DOHH2 (cell line): ENCODE measurements around the gene ZNF264.

Experiments used
- H3F3A ChIP-seq: fragments of 200-600 bp; sonication (generic), shearing (Covaris generic); 2 replicates; pipeline ENCODE4 v1.6.0; 2016; ENCODE audit warnings: antibody characterized with exemption, mild to moderate bottlenecking; ENCODE audit not compliant: control insufficient read depth, insufficient read depth
- H3K27ac ChIP-seq: fragments of 200-600 bp; sonication (generic); 2 replicates; pipeline ENCODE4 v1.5.1; 2014; ENCODE audit warnings: low read depth, mild to moderate bottlenecking, low read length, moderate library complexity
- H3K27me3 ChIP-seq: fragments of 200-600 bp; sonication (generic); 2 replicates; pipeline ENCODE4 v1.6.1; 2014; ENCODE audit warnings: mild to moderate bottlenecking, low read length, mixed read lengths; ENCODE audit not compliant: control insufficient read depth
- H3K36me3 ChIP-seq: fragments of 200-600 bp; sonication (generic); 2 replicates; pipeline ENCODE4 v1.6.1; 2014; ENCODE audit warnings: mild to moderate bottlenecking, low read length, moderate library complexity, mixed read lengths; ENCODE audit not compliant: control insufficient read depth
- H3K4me1 ChIP-seq: fragments of 200-600 bp; sonication (generic); 2 replicates; pipeline ENCODE4 v1.6.1; 2014; ENCODE audit warnings: mild to moderate bottlenecking, low read length, mixed read lengths; ENCODE audit not compliant: control insufficient read depth
- H3K4me2 ChIP-seq: fragments of 200-600 bp; sonication (generic); 2 replicates; pipeline ENCODE4 v1.6.0; 2014; ENCODE audit warnings: mild to moderate bottlenecking, low read length, moderate library complexity
- H3K4me3 ChIP-seq: fragments of 200-600 bp; sonication (generic); 2 replicates; pipeline ENCODE4 v1.5.1; 2014; ENCODE audit warnings: mild to moderate bottlenecking, low read length, mixed read lengths
- H3K79me2 ChIP-seq: fragments of 200-600 bp; sonication (generic); 2 replicates; pipeline ENCODE4 v1.6.1; 2014; ENCODE audit warnings: mild to moderate bottlenecking, low read length, mixed read lengths; ENCODE audit not compliant: control insufficient read depth
- H3K9me2 ChIP-seq: fragments of 200-600 bp; sonication (generic); replicated peaks from 2 replicates; pipeline ENCODE4 v1.6.1; 2014; ENCODE audit warnings: mild to moderate bottlenecking, low read length, mixed read lengths; ENCODE audit not compliant: control insufficient read depth
- H3K9me3 ChIP-seq: fragments of 200-600 bp; sonication (generic); 2 replicates; pipeline ENCODE4 v1.6.1; 2014; ENCODE audit warnings: antibody characterized with exemption, low read length, mixed read lengths; ENCODE audit not compliant: control insufficient read depth, insufficient read depth
- H4K20me1 ChIP-seq: fragments of 200-600 bp; sonication (generic); 2 replicates; pipeline ENCODE4 v1.6.0; 2014; ENCODE audit warnings: low read depth, mild to moderate bottlenecking, antibody characterized with exemption, low read length, moderate library complexity; ENCODE audit not compliant: control insufficient read depth, insufficient read depth
- EZH2phosphoT487 ChIP-seq: fragments of 200-600 bp; sonication (generic); IDR thresholded peaks from 2 replicates; pipeline ENCODE4 v1.6.1; 2017; ENCODE audit warnings: borderline replicate concordance, mild to moderate bottlenecking, antibody characterized with exemption, low read length, moderate library complexity, mixed read lengths
- TF ChIP-seq, protein P1 (sequence below): fragments of 200-600 bp; sonication (generic); IDR thresholded peaks from one replicate; pipeline ENCODE4 v1.5.1; 2014; ENCODE audit warnings: antibody characterized with exemption, mild to moderate bottlenecking, low read depth, low read length; ENCODE audit not compliant: poor library complexity, severe bottlenecking

The ZNF264 gene

DNA sequence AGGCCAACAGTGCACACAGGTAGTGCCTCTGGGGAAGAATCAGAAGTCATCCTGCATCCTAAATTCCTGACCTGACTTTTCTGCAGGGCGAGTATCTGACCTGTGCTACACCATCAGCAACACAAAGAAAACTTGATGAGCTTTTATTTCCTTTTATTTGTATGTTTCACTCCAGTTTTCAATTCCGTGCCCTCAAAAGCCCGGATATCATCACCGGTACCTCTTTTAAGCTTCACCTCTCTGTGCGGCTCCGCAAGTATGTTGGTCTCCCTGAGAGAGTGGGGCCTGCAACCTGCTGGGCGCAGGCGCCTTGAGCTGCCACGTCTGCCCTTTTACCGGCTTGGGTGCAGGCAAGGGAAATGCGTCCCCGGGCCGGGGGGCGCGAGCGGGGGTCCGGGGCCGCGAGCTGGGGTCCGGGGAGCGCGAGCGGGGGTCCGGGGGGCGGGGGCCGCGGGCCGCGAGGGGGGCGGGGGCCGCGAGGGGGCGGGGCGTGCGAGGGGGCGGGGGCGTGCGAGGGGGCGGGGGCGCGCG lies 19.7 kb upstream of the ZNF264 start:
- Histone ChIP-seq H3K4me3 (no peak overlapping the region), H4K20me1 (no peaks in the 10 kb centered on the region), H3K27ac (no peak overlapping the region), H3F3A (no peaks in the 10 kb centered on the region), H3K4me1 (no peaks in the 10 kb centered on the region), H3K4me2 (no peak overlapping the region), H3K27me3 (no peaks in the 10 kb centered on the region), H3K79me2 (no peaks in the 10 kb centered on the region), H3K9me2 (no peaks in the 10 kb centered on the region), H3K36me3 (no peaks in the 10 kb centered on the region), H3K9me3 (peaks cover 4% of the 10 kb centered on the region; the same call in 1 of the 2 replicates)
- TF ChIP-seq, protein P1, sequence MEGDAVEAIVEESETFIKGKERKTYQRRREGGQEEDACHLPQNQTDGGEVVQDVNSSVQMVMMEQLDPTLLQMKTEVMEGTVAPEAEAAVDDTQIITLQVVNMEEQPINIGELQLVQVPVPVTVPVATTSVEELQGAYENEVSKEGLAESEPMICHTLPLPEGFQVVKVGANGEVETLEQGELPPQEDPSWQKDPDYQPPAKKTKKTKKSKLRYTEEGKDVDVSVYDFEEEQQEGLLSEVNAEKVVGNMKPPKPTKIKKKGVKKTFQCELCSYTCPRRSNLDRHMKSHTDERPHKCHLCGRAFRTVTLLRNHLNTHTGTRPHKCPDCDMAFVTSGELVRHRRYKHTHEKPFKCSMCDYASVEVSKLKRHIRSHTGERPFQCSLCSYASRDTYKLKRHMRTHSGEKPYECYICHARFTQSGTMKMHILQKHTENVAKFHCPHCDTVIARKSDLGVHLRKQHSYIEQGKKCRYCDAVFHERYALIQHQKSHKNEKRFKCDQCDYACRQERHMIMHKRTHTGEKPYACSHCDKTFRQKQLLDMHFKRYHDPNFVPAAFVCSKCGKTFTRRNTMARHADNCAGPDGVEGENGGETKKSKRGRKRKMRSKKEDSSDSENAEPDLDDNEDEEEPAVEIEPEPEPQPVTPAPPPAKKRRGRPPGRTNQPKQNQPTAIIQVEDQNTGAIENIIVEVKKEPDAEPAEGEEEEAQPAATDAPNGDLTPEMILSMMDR: no peak
- TF ChIP-seq EZH2phosphoT487: no peak

DNA sequence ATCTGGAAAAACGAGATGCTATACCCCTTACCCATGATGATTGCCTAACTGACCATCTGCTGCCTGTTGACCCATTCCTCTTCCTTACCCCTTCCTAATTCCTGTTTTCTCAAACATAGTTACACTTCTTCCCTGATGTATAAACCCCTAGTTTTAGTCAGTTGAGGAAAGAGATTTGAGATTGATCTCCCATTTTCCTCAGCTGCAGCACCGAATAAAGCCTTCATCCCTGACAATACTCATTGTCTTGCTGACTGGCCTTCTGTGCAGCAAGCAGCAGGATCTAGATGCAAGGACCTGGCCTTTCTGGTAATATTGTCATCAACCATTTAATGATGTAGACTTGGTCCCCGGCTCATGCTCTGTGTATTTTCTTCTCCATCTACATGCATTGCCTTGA lies 999 bp upstream of the ZNF264 start:
- Histone ChIP-seq H3K4me1 (peaks cover 12% of the 10 kb centered on the region), H3K27ac (no peak overlapping the region), H3K36me3 (peaks cover 8% of the 10 kb centered on the region; the same call in 1 of the 2 replicates), H4K20me1 (no peaks in the 10 kb centered on the region), H3K4me2 (no peak overlapping the region), H3F3A (no peaks in the 10 kb centered on the region), H3K27me3 (no peaks in the 10 kb centered on the region), H3K4me3 (peak overlapping the region; percentile 73; the same call in 1 of the 2 replicates), H3K9me2 (no peaks in the 10 kb centered on the region), H3K79me2 (no peaks in the 10 kb centered on the region), H3K9me3 (peaks cover 43% of the 10 kb centered on the region)
- TF ChIP-seq, protein P1: no peak
- TF ChIP-seq EZH2phosphoT487: no peak

DNA sequence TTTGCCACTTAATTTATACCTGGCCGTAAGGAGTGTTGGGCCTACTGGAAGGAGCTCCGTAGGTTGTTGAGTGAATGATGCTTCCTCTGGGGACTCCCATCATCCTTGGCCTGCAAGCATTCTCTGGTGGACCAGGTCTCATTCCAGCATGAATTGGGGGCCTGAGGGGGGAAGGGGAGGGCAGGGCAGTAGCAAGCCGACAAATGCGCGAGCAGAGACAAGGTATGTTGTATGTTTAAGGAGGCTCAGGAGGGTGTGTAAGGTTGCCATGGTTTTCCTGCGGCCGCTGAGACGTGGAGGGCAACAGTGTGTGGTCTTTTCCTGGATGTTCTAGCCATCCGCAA lies 749 bp downstream of the ZNF264 start:
- peaks cover 12% of the 10 kb centered on the region for H3K4me1 ChIP-seq
- no peaks in the 10 kb centered on the region for H3K9me2 ChIP-seq
- peak overlapping the region; percentile 66 for H3K4me2 ChIP-seq
- no peaks in the 10 kb centered on the region for H4K20me1 ChIP-seq
- no peaks in the 10 kb centered on the region for H3K79me2 ChIP-seq
- no peaks in the 10 kb centered on the region for H3K27me3 ChIP-seq
- no peak overlapping the region for H3K27ac ChIP-seq
- peaks cover 43% of the 10 kb centered on the region for H3K9me3 ChIP-seq
- H3K4me3 ChIP-seq: peak overlapping the region; percentile 73
- no peaks in the 10 kb centered on the region for H3F3A ChIP-seq
- TF ChIP-seq, protein P1: no peak
- TF ChIP-seq EZH2phosphoT487: no peak
- peaks cover 8% of the 10 kb centered on the region; the same call in 1 of the 2 replicates for H3K36me3 ChIP-seq
